GM19395 (cell line): Measurements from ENCODE around the gene SFMBT1.

Experiments
- ATAC-seq: cut with Tn5 transposase; IDR thresholded peaks from one replicate; pipeline ENCODE4 v1.9.1; 2021; ENCODE audit warnings: mild to moderate bottlenecking, moderate library complexity; ENCODE audit not compliant: unreplicated experiment

The SFMBT1 gene

GRCh38 chr3:53045518-53046170, at the start of gene SFMBT1:
Gene SFMBT1, minus strand, starts transcription at chr3:53046073. Its CDS starts 76,945 bp downstream, at chr3:52969128.
- ATAC-seq, result peak; percentile 40

GRCh38 chr3:53092942-53093341, 47.1 kb upstream of the SFMBT1 start:
- ATAC-seq, result no peak

- ATAC-seq, result no peak
Observed at GRCh38 chr3:53092216-53092615, 46.3 kb upstream of the SFMBT1 start.

- no peak for ATAC-seq
Observed at GRCh38 chr3:53091011-53091410, 45.1 kb upstream of the SFMBT1 start.

DNA sequence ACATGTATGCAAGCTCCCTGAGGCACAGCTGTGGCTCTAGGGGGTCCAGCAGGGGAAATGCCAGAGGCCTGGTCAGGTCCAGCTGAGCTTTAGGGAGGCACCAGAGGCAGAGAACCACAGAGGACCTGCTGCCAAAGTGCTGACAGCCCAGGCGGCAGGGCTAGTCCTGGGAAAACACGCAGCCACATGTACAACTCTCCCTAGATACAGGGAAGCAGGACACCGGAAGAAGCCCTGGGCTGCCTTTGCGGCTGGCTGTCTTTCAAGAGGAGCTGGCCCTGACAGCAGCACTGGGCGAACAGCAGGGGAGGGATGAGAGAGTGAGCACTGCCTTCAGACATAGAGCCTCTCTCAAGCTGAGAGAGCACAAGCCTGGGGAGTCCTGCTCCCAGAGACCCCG, 43.6 kb upstream of the SFMBT1 start:
- no peak for ATAC-seq

- ATAC-seq, result no peak
Observed at GRCh38 chr3:53085476-53085875, 39.6 kb upstream of the SFMBT1 start.

DNA sequence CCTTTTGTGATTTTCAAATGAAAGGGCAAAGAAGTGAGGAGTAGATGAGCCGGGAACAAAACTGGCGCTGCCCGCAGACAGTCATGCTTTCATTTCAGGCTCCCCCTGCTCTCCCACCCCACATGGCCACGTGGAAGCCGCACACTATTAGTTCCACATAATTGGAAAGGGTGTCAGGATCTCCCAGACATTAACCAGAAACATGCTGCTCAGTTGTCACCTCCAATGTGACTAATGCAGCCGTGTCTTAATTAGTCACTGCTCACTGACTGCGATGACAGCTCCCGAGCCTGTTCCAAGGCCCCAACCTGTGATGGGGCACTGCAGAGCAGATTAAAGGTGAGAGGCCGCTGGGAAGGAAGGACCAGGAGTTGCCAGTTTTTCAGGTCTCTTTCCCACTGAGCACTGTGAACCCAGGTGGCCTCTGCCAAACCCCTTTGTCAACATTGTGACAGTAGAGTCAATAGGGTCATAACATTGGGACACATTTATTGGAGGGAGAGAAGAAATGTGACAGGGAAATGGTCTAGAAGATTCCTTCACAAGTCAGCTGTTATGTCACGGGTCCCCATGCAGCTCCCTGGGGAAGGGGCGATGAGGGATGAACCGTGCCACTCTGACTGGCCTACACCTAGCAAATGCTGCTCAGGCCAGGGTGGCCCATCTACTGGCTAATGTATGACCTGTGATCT, 38.6 kb upstream of the SFMBT1 start:
- ATAC-seq, result no peak

- ATAC-seq, result no peak
Observed at GRCh38 chr3:53083949-53084309, 38.1 kb upstream of the SFMBT1 start.

- ATAC-seq, result no peak
Observed at GRCh38 chr3:53083521-53083920, 37.6 kb upstream of the SFMBT1 start.

DNA sequence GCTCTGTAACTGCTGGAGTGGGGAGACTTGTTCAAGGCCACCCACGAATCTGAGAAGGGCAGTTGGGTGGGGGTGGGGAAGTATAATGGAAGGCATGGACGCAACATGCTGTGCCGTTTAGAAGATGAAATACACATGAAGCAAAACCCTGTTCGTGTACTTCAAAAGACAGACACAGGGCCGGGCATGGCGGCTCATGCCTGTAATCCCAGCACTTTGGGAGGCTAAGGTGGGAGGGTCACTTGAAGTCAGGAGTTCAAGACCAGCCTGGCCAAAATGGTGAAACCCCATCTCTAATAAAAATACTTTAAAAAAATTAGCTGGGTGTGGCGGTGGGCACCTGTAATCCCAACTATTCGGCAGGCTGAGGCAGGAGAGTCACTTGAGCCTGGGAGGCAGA, 36.9 kb upstream of the SFMBT1 start:
- ATAC-seq, result no peak

GRCh38 chr3:53081318-53081717, 35.4 kb upstream of the SFMBT1 start:
- no peak for ATAC-seq

DNA sequence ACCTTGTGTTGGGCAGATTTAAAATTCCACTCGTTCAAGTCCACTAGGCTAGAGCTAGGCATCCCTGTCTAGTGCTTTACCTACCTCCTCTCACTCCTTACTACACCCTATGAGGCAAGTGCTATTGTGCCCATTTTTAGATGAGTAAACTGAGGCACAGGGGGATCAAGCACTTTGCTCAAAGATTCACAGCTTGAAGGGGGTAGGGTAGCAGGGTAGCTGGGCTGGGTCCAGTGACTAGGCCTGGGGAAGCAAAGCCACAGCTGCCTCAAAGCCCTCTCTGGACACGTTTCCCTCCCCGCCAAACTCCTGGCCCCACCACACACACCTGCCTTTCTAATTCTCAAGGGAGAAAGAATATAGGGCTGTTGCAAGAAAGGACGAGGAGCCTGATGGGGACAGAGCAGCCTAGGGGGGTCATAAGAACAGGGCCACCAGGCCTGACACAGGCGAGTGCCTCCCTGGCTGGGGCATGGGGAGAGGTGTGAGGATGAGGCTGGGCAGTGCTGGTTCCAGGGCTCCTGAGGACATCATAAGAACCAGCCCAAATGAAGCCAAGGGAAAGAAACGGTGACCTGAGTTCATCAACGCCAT, 34.8 kb upstream of the SFMBT1 start:
- no peak for ATAC-seq

- ATAC-seq, result no peak
Observed at GRCh38 chr3:53079791-53080555, 34.1 kb upstream of the SFMBT1 start.

- no peak for ATAC-seq
Observed at GRCh38 chr3:53079147-53079546, 33.3 kb upstream of the SFMBT1 start.

DNA sequence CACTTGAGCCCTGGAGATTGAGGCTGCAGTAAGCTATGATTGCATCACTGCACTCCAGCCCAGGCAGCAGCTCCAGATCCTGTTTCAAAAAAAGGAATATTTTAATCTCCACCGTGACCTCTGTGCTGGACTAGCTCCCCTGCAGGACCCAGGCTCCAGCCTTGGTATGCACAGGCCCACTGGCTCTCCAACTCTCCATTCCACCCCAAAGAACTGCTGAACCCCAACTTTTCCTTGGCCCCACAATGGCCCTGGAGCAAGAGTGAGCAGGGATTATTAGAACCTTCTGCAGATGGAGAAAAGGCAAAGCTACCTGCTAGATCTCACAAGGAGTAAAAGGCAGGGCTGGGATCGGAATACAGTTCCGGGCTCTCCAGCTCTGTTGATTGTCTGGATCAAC, 32.8 kb upstream of the SFMBT1 start:
- no peak for ATAC-seq

GRCh38 chr3:53077476-53078220, 31.8 kb upstream of the SFMBT1 start:
- no peak for ATAC-seq

GRCh38 chr3:53075743-53076140, 29.9 kb upstream of the SFMBT1 start:
- ATAC-seq, result no peak

- no peak for ATAC-seq
Observed at GRCh38 chr3:53074761-53075742, 29.2 kb upstream of the SFMBT1 start.

- ATAC-seq, result no peak
Observed at GRCh38 chr3:53074366-53074696, 28.5 kb upstream of the SFMBT1 start.
